HFF-Myc (cell line): Measurements from ENCODE around the gene CCDC92.

Experiments
- DNase-seq: peaks from one replicate; pipeline ENCODE4 v3.0.0-alpha.2; 2011; ENCODE audit warnings: low read depth; ENCODE audit errors: extremely low read depth
- H3K4me3 ChIP-seq: replicated peaks from 2 replicates; pipeline ENCODE4 v1.5.1; 2011; ENCODE audit warnings: low read depth, mild to moderate bottlenecking, control low read depth, low read length
- TF ChIP-seq, protein P1 (sequence below): IDR thresholded peaks from 2 replicates; pipeline ENCODE4 v1.5.1; 2012; ENCODE audit warnings: mild to moderate bottlenecking, low read depth, low read length, control low read depth; ENCODE audit errors: missing control alignments

CCDC92 gene, protein sequence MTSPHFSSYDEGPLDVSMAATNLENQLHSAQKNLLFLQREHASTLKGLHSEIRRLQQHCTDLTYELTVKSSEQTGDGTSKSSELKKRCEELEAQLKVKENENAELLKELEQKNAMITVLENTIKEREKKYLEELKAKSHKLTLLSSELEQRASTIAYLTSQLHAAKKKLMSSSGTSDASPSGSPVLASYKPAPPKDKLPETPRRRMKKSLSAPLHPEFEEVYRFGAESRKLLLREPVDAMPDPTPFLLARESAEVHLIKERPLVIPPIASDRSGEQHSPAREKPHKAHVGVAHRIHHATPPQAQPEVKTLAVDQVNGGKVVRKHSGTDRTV

DNA sequence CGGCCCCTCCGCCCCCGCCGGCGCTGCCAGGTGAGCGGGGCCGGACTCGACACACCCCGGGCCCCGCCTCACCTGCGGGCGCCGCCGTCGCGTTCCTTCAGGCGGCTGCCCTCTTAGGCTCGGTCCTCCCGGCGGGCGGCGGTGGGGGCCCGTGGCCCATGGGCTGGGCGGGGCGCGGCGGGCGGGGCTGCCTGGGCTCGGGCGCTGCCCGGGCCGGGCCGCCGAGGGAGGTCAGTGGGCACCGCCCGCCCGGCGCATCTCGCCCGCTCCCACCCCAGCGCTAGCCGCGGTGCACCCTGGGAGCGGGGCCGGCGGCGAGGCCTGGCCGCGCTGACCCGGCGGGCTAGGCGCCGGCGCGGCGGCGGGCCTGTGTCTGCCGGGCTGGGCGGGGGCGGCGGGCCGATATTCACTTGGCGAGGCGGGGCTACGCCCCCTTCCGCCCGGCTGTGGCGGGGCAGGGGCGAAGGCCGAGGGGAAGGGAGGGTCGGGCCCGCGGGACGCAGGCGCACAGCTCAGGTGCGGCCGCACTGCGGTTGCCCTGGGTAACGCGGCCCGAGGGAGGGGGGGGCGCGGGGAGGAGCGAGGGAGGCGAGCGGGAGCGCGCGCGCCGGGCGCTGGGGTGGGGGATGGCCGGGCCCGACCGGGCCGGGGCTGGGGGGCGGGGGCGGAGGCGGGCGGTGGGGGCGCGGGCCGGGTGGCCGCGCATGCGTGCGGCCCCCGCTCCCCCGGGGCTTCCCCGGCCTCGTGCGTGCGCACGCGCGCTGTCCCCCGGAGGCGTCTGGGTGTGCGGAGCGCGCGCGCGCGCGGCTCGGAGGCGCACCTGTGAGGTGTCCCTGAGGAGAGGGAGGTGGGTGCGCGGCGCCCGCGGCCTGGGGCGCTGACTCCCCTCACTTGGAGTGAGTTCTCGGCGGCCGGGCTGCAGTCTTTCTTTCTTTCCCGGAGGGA, at the start of gene CCDC92, which contains the start of gene ZNF664:
Gene CCDC92, minus strand, starts transcription at position 375 of the 945 bp plus-strand sequence. CDS start 28,526 bp downstream, outside the sequence.
Gene ZNF664, plus strand, starts transcription at position 759 of the 945 bp plus-strand sequence. CDS start 38,930 bp downstream, outside the sequence.
- peak within 1 kb of the TSS; percentile 72 for H3K4me3 ChIP-seq
- TF ChIP-seq, protein P1, sequence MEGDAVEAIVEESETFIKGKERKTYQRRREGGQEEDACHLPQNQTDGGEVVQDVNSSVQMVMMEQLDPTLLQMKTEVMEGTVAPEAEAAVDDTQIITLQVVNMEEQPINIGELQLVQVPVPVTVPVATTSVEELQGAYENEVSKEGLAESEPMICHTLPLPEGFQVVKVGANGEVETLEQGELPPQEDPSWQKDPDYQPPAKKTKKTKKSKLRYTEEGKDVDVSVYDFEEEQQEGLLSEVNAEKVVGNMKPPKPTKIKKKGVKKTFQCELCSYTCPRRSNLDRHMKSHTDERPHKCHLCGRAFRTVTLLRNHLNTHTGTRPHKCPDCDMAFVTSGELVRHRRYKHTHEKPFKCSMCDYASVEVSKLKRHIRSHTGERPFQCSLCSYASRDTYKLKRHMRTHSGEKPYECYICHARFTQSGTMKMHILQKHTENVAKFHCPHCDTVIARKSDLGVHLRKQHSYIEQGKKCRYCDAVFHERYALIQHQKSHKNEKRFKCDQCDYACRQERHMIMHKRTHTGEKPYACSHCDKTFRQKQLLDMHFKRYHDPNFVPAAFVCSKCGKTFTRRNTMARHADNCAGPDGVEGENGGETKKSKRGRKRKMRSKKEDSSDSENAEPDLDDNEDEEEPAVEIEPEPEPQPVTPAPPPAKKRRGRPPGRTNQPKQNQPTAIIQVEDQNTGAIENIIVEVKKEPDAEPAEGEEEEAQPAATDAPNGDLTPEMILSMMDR = no peak
- DNase-seq = peak; percentile 56

DNA sequence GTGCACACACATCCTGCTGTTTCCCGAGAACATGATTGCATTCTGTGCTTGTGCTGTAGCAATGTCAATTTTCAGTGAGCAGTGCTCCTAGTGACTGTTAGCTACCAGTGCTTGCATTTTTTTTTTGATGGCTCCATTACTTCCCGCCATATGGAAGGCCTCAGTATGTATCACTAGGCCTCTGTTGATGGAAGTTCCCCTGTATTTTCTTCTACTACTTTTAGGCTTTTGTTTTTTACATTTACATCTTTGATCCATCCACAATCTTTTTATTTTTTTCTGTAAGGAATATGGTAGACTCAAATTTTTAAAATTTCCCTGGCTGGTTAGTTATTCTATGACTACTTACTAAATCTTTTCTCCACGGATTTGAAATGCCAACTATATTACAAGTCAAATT, 49.5 kb upstream of the CCDC92 start:
- no peak for DNase-seq
- TF ChIP-seq, protein P1 = no peak
- no peak overlapping the region for H3K4me3 ChIP-seq

DNA sequence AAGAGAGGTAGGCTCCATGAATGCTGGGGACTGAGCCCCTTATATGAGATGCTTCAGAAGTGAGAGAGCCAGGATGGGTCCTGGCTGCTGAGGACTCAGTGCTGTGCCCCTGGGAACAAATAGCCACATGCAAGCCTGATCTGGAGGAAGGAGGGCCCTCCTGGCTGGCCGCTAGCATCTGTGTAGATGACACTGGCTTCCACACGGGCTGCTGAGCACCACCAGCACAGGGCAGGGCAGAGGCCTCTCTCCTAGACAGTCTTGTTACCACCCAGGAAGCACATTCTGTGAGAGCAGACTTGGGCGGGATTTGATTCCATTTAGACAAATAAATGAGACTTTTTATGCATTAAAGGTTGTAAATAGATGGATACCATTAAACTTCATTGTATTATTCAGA, 48.4 kb upstream of the CCDC92 start:
- no peak overlapping the region for H3K4me3 ChIP-seq
- TF ChIP-seq, protein P1 = no peak
- no peak for DNase-seq

DNA sequence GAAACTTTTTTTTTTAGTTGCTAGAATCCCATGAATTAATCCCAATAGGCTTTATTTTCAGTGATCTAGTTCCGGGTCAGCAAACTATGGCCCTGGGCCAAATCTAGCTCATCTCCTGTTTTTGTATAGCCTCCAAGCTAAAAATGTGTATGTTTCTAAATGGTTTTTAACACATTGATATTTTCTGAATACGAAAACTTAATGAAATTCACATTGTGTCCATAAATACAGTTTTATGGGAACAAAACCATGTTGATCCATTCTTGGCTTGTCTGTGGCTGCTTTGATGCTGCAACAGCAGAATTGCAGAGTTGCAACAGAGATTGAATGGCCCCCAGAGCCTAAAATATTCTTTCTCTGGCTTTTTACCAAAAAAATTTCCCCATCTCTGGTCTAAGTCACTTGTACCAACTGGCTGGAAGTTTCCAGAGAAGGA, 47.9 kb upstream of the CCDC92 start:
- TF ChIP-seq, protein P1 = no peak
- H3K4me3 ChIP-seq = no peak overlapping the region
- no peak for DNase-seq

DNA sequence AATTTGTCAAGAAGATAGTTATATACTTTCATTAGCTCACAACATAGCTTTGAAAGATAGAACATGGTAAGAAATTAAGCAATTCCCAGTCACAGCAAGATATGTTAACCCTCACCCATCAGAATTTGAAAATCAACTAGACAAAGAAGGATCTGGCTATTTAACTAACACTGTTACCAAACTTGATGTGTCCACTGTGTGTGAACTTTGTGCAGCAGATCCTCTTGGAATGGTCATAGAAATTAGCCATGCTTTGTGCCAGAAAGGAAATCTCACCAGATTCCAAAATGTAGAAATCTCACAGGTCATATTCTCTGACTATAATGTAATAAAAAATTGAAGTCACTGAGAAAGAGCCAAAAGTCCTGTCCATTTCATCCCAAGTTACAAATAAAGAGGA, 46.5 kb upstream of the CCDC92 start:
- TF ChIP-seq, protein P1 = no peak
- H3K4me3 ChIP-seq = no peak overlapping the region

DNA sequence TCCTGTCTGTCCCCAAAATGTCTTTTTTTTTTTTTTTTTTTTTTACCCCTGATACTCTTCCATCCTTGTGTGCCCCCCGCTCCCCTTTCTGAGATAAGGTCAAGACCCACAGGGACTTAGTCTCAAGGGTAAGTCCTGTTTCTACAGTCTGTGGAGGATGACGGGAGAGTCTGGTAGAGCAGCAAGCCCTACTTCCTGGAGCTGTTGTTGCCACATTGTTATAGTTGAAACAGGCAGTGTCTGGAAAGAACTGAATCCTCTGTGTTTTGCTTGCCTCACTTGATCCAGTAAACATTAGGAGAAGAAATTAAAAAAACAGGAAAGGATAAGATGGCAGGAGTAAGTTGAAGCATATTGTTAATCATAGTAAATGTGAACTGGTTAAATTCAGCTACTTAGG, 45.9 kb upstream of the CCDC92 start:
- no peak for DNase-seq
- TF ChIP-seq, protein P1 = no peak
- H3K4me3 ChIP-seq = no peak overlapping the region

More for the DNA sequence above, 46.5 kb upstream of the CCDC92 start:
- no peak for DNase-seq
